ENCODE measurements around the gene COQ5. TPM values are rescaled to one million over a fixed set of nuclear protein-coding genes. Genes with fewer than 3 reads are reported as not detected.

COQ5 gene
- total and polyA plus RNA-seq, 2 of the 4 experiments (the other 2 are of a cell fraction) = 21.6 to 25.1 TPM

DNA sequence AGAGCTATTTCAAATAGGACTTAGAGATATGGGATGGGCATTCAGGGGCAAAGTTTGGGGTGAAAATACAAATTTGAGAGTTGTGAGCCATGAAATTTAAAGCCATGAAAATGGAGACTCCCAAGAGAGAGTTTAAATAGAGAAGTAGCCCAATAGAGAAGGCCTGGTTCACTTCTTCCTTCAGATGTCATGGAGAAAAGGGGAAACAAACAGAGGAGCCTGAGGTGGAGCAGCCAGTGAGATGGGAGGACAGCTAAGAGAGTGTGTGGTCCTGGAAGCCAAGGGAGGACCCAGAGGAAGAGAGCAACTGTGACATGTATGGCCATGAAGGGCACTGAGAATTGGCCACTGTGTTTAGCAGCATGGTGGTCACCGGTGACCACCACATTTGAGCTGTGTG is 45.3 kb downstream of the COQ5 start:
- Histone ChIP-seq H4K5ac (ENCODE audit: low read depth, low read length) (no peak overlapping the region), H3K4me1 (ENCODE audit: control insufficient read depth, insufficient read depth, low read length) (no peaks in the 10 kb centered on the region), H2AK9ac (replicated peaks; ENCODE audit: low read depth, low read length, poor library complexity) (no peak overlapping the region), H4K8ac (ENCODE audit: low read depth in 2 of 2, low read length in 2 of 2) (no peak overlapping the region), H2BK5ac (ENCODE audit: low read depth, low read length, poor library complexity, severe bottlenecking) (no peak overlapping the region), H3K79me1 (ENCODE audit: low read depth in 1 of 2, low read length in 2 of 2) (peaks cover 14 to 25% of the 10 kb centered on the region in 2 experiments), H2BK120ac (ENCODE audit: low read depth, low read length) (no peak overlapping the region), H3K9me3 (ENCODE audit: control insufficient read depth, insufficient read depth, low read length) (no peaks in the 10 kb centered on the region), H3K56ac (ENCODE audit: extremely low read depth, insufficient read depth, low read length) (no peak overlapping the region), H4K20me1 (ENCODE audit: insufficient read depth, low read length) (no peaks in the 10 kb centered on the region), H2AK5ac (ENCODE audit: low read depth, low read length) (no peak overlapping the region), H3K4me2 (ENCODE audit: low read depth, low read length) (no peak overlapping the region), H3K23ac (ENCODE audit: low read depth, low read length) (no peak overlapping the region), H3K36me3 (ENCODE audit: control insufficient read depth, insufficient read depth, low read length) (peaks cover 8% of the 10 kb centered on the region), H3K9me1 (ENCODE audit: insufficient read depth, low read length) (peaks cover 4% of the 10 kb centered on the region; the same call in 1 of the 2 replicates), H4K91ac (ENCODE audit: insufficient read depth, low read depth, low read length) (no peak overlapping the region), H3K9ac (ENCODE audit: low read depth, low read length) (no peak overlapping the region), H3K27me3 (ENCODE audit: control insufficient read depth, insufficient read depth, low read length) (no peaks in the 10 kb centered on the region), H3K27ac (ENCODE audit: insufficient read depth, low read length) (no peak overlapping the region), H3K14ac (replicated peaks; ENCODE audit: low read depth, low read length) (no peak overlapping the region), H2BK20ac (ENCODE audit: low read depth, low read length) (no peak overlapping the region), H3K18ac (ENCODE audit: low read depth, low read length) (no peak overlapping the region), H3K4me3 (ENCODE audit: insufficient read depth, low read depth, low read length) (no peak overlapping the region), H3K4ac (ENCODE audit: low read depth, low read length) (no peak overlapping the region), H2BK15ac (ENCODE audit: low read depth, low read length) (no peak overlapping the region), H2AFZ (replicated peaks; ENCODE audit: low read length, poor library complexity) (no peak overlapping the region)
- POLR2A ChIA-PET (ENCODE audit: unreplicated experiment) = interaction anchor here (0.6 kb wide), 1 partner anchor 24 kb away, joined by 3 read pairs; no protein-coding TSS in a partner anchor
- BruUV-seq (replicated peaks) = no TSS peak
- dilution Hi-C loops (cut with HindIII; ENCODE audit: low sequenced_read_pairs, unreplicated experiment) (no loop called here), intact Hi-C loops (cut with micrococcal nuclease) (no loop called here), in situ Hi-C loops (cut with MboI; ENCODE audit: low sequenced_read_pairs) (no loop called here)
- ATAC-seq (ENCODE audit: low read depth) (no peak), DNase-seq (no peak)
- 100% methylated on average over 1 of the region's 1 CpG; no CpG with 5 or more reads in 1 of the 2 experiments for WGBS, 2 experiments (ENCODE audit: extremely low coverage in 2 of 2, insufficient read length in 1 of 2)
- TF ChIP-seq, protein P1, sequence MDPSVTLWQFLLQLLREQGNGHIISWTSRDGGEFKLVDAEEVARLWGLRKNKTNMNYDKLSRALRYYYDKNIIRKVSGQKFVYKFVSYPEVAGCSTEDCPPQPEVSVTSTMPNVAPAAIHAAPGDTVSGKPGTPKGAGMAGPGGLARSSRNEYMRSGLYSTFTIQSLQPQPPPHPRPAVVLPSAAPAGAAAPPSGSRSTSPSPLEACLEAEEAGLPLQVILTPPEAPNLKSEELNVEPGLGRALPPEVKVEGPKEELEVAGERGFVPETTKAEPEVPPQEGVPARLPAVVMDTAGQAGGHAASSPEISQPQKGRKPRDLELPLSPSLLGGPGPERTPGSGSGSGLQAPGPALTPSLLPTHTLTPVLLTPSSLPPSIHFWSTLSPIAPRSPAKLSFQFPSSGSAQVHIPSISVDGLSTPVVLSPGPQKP (IDR thresholded peaks at IDR 0.05; ENCODE audit: borderline replicate concordance, low read depth, low read length) = no peak
- TF ChIP-seq RCOR1 (IDR thresholded peaks at IDR 0.05; ENCODE audit: insufficient replicate concordance, low read length) = no peak
- TF ChIP-seq BHLHE40 (IDR thresholded peaks at IDR 0.05; ENCODE audit: low read depth, low read length) = no peak
- no peak for TF ChIP-seq USF2 (IDR thresholded peaks at IDR 0.05; ENCODE audit: low read depth, low read length)
- no peak for TF ChIP-seq NFE2L2 (IDR thresholded peaks at IDR 0.05; ENCODE audit: low read depth, low read length)
- no peak for TF ChIP-seq MAFK (IDR thresholded peaks at IDR 0.05; ENCODE audit: low read depth, low read length)
- no peak for TF ChIP-seq POLR2A (IDR thresholded peaks at IDR 0.05; ENCODE audit: low read depth, low read length)
- TF ChIP-seq FOS (IDR thresholded peaks at IDR 0.05; ENCODE audit: low read depth, low read length) = no peak
- no peak for TF ChIP-seq CTCF (conservative IDR thresholded peaks at IDR 0.05; ENCODE audit: low read depth, low read length)
- no peak for TF ChIP-seq MXI1 (IDR thresholded peaks at IDR 0.05; ENCODE audit: borderline replicate concordance, low read depth, low read length)
- CTCF ChIA-PET = no interaction called here
